Measurements from ENCODE around the gene OAT. TPM values are rescaled to one million over a fixed set of nuclear protein-coding genes. Genes with fewer than 3 reads are reported as not detected.
A peak's percentile ranks its signal among the peaks of the same experiment; 100 is the strongest.

The OAT gene
- total and polyA plus RNA-seq, 7 donors: 9.5 to 64.5 (median 30.7) TPM

DNA sequence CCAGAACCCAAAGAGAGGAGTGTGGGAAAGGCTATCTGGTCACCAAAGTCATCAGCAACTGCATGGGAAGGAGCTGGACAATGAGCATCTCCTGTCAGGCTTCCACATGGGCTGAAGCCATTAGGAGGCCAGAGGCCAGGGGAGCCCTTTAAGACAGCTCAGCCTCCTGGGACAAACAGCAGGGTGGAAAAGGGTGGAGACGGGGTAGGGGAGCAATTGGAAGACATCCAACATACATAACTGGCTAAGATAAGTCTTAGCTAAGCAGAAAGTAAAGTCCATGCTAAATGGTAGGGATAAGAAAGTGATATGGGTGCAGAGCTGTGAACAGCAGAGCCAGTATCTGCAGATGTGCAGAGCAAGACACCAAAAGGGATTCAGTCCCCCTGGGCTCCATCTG lies 1.5 kb upstream of the OAT start:
- DNase-seq (no peak), ATAC-seq (no peak)
- intact Hi-C loops (cut with DNase I): loop anchor here in 1 of 2 donors (5.0 kb wide), 1 partner anchor 97 kb away; no protein-coding TSS in a partner anchor
- H3K36me3 ChIP-seq (ENCODE audit: insufficient read depth in 1 of 2, low read depth in 1 of 2): no peaks in the 10 kb centered on the region
- H3K4me1 ChIP-seq: peaks cover 11% of the 10 kb centered on the region
- no peaks in the 10 kb centered on the region for H3K9me3 ChIP-seq
- H3K27ac ChIP-seq: no peak overlapping the region
- H3K4me3 ChIP-seq: no peak overlapping the region
- TF ChIP-seq, protein P1, sequence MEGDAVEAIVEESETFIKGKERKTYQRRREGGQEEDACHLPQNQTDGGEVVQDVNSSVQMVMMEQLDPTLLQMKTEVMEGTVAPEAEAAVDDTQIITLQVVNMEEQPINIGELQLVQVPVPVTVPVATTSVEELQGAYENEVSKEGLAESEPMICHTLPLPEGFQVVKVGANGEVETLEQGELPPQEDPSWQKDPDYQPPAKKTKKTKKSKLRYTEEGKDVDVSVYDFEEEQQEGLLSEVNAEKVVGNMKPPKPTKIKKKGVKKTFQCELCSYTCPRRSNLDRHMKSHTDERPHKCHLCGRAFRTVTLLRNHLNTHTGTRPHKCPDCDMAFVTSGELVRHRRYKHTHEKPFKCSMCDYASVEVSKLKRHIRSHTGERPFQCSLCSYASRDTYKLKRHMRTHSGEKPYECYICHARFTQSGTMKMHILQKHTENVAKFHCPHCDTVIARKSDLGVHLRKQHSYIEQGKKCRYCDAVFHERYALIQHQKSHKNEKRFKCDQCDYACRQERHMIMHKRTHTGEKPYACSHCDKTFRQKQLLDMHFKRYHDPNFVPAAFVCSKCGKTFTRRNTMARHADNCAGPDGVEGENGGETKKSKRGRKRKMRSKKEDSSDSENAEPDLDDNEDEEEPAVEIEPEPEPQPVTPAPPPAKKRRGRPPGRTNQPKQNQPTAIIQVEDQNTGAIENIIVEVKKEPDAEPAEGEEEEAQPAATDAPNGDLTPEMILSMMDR (IDR thresholded peaks at IDR 0.05): no peak
- 41 to 69% (median 67%) methylated on average over 1 of the region's 1 CpG for WGBS, 3 donors
- no peaks in the 10 kb centered on the region for H3K27me3 ChIP-seq (ENCODE audit: insufficient read depth in 3 of 3, low read length in 2 of 3)

DNA sequence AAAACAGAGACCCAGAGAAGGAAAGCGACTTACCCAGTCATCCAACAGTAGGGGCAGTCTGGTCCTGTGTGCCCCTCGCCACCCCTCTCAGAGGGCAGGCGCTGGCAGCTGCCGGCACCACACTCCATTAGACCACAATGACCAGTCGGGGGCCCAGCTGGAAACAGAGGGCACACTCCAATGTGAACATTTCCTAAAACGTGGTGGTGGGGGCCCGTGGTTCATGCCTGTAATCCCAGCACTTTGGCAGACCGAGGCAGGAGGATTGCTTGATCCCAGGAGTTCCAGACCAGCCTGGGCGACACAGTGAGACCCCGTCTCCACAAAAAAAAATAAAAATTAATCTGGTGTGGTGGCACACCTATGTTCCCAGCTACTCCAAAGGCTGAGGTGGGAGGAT lies 912 bp upstream of the OAT start:
- 84 to 86% (median 85%) methylated on average over 10 of the region's 10 CpGs for WGBS, 3 donors
- Histone ChIP-seq H3K36me3 (ENCODE audit: insufficient read depth in 1 of 2, low read depth in 1 of 2) (no peaks in the 10 kb centered on the region), H3K27ac (no peak overlapping the region), H3K27me3 (ENCODE audit: insufficient read depth in 3 of 3, low read length in 2 of 3) (no peaks in the 10 kb centered on the region), H3K4me1 (peaks cover 17% of the 10 kb centered on the region), H3K9me3 (no peaks in the 10 kb centered on the region), H3K4me3 (peak overlapping the region; percentile 90)
- intact Hi-C loops (cut with DNase I): loop anchor here in 1 of 2 donors (5.0 kb wide), 1 partner anchor 98 kb away; no protein-coding TSS in a partner anchor
- no peak for ATAC-seq
- TF ChIP-seq, protein P1 (IDR thresholded peaks at IDR 0.05): no peak
- no peak for DNase-seq

DNA sequence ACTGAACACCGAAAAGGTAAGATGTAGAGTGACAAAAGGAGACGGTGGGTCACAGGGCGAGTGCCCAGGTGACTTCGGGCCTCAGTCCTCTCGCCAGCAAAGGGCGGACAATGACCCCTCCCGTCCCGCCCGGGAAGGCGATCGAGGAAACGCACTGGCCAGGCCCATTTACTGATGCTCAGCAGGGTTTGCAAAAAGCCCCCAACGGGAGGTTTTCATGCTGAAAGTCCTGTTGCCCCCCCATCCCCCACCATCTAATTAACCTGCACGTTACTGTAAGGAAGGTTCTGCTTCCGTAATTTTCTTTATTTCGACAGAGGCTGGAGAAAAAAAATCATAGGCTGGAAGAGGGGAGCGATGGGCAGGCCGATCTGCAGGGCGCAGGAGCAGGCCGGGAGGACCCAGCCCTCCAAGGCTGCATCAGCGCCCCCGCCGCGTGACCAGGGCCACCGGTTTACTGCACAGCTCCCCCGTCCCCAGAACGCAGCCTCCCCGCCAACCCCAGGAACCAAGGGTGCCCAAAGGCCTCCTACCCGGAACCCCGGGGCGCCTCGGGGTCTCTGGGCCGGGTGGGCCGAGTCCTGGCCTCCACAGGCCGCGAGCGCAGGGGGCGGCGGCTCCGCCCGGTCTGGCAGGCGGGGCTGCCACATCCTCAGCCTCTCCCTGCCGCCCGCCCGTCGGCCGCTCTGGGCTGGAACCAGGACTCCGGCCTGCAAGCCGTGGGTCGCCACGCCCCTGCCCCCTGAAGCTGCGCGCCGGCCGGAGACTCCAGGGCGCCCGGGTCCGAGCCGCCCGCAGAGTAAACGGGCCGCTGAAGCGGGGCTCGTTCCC lies 613 bp downstream of the OAT start:
- H3K27ac ChIP-seq: peak overlapping the region; percentile 92
- ATAC-seq: peak; percentile 66 to 75 (median 70)
- H3K27me3 ChIP-seq (ENCODE audit: insufficient read depth in 3 of 3, low read length in 2 of 3): no peaks in the 10 kb centered on the region
- no peaks in the 10 kb centered on the region for H3K36me3 ChIP-seq (ENCODE audit: insufficient read depth in 1 of 2, low read depth in 1 of 2)
- TF ChIP-seq, protein P1 (IDR thresholded peaks at IDR 0.05): no peak
- H3K9me3 ChIP-seq: no peaks in the 10 kb centered on the region
- peak; percentile 55 to 84 for DNase-seq
- intact Hi-C loops (cut with DNase I): no loop called here
- peak overlapping the region; percentile 90 for H3K4me3 ChIP-seq
- H3K4me1 ChIP-seq: peaks cover 29% of the 10 kb centered on the region
- WGBS, 3 donors: 2 to 14% (median 2%) methylated on average over 35 to 64 of the region's 64 CpGs

DNA sequence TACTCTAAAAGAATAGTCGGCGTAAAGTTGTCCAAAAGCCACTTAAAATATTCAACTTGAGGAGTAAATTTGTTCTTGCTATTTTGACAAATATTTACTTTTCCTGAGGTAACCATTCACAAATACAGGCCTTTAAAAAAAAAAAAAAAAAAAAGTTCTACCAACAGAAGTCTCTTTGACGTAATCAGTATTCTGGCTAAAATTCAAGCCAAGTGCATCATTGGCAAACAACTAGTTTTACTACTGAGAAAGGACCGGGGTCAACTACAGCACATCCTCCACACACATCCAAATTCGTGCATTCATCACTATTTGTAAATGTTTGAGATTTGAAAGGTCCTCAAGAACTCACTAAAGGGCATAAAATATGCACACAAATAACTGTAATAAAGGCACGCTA lies 2.0 kb downstream of the OAT start:
- 51 to 76% (median 56%) methylated on average over 6 of the region's 6 CpGs for WGBS, 3 donors
- peaks cover 0 to 4% of the 10 kb centered on the region in 2 donors for H3K36me3 ChIP-seq (ENCODE audit: insufficient read depth in 1 of 2, low read depth in 1 of 2)
- peak overlapping the region; percentile 90 for H3K4me3 ChIP-seq
- TF ChIP-seq, protein P1 (IDR thresholded peaks at IDR 0.05): no peak
- no peaks in the 10 kb centered on the region for H3K27me3 ChIP-seq (ENCODE audit: insufficient read depth in 3 of 3, low read length in 2 of 3)
- intact Hi-C loops (cut with DNase I): no loop called here
- peaks cover 29% of the 10 kb centered on the region for H3K4me1 ChIP-seq
- H3K27ac ChIP-seq: peak overlapping the region; percentile 92
- ATAC-seq (no peak), DNase-seq (no peak)
- H3K9me3 ChIP-seq: no peaks in the 10 kb centered on the region
